GM18498 (cell line): ENCODE results near the gene KIF1A.

Source experiments
- ATAC-seq: cut with Tn5 transposase; IDR thresholded peaks from one replicate; pipeline ENCODE4 v1.9.1; 2021; ENCODE audit warnings: mild to moderate bottlenecking, moderate library complexity; ENCODE audit not compliant: unreplicated experiment

The KIF1A gene

DNA sequence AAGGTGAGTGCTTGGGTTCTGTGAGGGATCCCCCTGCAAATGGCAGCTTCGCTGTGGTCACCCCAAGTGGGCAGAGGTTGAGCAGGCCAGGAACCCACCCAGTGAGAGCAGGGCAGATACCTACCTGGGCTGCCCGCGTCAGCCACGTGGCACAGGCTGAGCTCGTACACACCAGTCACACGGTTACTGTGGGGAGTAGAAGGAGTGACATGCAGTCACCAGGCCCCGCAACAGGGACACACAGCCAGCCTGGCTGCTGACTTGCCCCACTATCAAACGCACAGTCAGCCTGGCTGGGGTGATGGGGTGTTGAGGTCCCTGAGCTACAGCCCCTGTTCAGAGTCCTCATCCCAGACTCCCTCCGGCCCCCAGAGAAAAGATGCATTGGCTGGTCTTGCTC lies 96.2 kb downstream of the KIF1A start:
- no peak for ATAC-seq

DNA sequence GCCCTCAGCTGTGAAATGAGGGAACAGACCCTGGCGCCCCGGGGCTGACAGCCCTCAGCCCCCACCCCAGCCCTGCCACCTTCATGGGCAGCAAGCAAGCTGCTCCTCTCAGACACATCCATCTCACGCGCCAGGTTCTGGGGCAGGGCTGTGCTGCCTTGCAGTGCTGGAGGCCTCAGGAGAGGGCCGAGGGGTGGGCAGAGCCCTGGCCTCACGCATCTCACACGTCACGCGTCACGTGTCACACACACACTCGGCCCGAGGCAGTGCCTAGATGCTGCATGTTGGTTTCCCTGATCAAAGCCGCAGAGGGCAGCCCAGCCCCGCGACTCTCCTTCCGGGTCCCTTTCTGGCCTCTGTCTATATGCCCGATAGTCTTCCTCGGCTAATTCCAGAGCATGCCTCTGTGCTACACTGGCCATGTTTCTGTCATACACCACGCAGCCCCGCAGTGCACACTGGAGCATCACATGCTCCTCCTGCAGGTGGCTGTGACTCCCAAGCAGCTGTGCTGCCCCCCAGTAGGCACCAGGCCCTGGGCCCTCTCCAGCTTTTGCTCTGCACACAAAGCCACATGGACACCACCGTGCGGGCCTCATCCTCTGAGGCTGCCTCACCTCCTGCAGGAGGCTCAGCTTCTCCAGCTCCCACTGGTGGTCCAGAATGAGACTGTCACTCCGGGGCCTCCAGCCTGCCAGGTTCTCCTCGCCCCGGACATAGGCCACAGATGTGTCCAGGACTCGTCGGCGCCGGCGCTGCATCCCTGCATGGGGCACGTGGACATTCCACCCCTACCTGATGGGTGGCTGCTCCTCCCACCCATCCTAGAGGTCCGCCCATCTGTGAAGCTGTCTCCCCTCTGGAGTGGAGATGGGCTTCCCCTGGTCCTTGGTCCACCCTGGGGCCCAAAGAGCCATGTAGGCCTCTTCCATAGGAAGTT lies 97.0 kb downstream of the KIF1A start:
- ATAC-seq = no peak

DNA sequence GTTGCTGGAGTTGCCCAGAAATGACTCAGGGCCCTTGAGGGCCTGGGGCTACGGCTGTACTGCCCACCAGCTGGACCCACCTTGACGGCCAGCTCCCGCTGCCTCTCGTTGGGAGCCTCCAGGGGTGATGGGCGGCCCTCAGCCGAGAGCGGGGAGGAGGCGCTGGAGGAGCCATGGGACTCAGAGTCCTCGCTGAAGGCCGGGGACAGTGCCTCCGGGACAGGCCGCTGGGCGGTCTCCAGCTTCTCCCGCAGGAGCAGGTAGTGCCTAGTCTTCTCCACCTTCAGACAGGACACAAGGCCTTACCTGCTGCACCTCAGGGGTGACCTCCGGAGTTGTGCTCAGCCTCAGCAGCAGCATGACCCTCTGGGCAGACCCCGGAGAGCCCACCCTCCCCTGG lies 97.6 kb downstream of the KIF1A start:
- ATAC-seq = no peak

- no peak for ATAC-seq
Observed at GRCh38 chr2:240721596-240722180, 98.3 kb downstream of the KIF1A start.

GRCh38 chr2:240720686-240721595 lies 99.1 kb downstream of the KIF1A start:
- no peak for ATAC-seq

- ATAC-seq = no peak
Observed at GRCh38 chr2:240719676-240720545, 100.1 kb downstream of the KIF1A start.

- ATAC-seq = no peak
Observed at GRCh38 chr2:240718896-240719490, 101.0 kb downstream of the KIF1A start.

DNA sequence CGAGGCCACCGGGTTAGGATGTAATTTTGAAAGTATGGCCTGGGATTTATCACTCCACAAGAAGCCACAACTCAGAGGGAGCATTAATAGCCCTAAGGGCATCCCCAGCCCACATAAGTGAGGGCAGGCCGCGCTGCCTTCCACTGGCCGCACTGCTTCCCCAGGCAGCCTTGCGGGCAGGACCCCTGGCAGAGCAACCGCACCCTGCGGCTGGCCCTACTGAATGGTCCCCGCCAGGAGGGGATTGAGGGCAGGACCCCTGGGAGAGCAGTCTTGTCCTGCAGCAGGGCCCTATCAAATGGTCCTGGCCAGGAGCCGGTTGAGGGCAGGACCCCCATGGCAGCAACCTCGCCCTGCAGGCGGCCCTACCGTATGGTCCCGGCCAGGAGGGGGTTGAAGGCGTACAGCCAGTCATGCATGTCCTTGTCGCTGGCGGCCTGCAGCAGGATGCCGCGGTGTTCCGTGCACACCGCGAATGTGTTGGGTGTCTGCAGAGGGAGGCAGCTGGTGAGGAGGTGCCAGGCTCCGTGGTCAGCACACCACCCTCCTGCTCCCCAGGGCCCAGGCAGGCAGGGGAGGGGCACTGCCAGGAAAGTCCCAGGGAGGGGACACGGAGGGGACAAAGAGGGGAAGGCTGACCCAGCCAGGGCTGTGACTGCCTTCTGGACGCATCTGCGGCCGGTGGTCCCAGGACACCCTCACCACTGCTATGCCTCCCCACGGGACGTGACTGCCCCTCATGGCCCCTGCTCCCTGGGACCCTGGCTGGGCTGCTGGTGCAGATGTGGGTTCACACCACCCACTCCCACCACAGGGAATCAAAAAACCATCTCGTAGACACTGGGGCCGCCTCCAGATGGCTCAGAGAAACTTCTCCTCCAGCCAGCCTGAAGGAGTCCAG lies 102.1 kb downstream of the KIF1A start:
- ATAC-seq = no peak

DNA sequence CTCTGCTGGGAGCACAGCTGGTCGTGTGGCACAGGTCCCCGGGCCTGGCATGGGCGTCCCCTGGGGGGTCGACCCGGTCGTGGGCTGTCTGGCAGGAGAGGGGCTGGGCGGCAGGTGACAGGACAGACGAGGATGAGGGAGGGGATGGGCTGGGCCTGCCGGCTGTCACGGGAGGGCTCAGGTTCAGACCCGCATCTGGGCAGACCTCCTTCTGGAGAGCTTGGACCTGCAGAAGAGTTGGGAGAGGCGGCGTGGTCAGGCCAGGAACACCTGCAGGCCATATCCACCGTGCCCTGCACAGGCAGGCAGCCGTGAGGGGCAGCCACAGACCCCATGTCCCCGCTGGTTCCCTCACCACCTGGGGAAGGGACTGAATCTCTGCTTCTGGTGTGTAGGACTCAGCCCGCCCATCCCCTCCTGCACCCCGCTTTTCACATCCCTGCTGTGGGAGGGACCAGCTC lies 102.8 kb downstream of the KIF1A start:
- no peak for ATAC-seq

GRCh38 chr2:240716130-240716798 lies 103.8 kb downstream of the KIF1A start:
- no peak for ATAC-seq

DNA sequence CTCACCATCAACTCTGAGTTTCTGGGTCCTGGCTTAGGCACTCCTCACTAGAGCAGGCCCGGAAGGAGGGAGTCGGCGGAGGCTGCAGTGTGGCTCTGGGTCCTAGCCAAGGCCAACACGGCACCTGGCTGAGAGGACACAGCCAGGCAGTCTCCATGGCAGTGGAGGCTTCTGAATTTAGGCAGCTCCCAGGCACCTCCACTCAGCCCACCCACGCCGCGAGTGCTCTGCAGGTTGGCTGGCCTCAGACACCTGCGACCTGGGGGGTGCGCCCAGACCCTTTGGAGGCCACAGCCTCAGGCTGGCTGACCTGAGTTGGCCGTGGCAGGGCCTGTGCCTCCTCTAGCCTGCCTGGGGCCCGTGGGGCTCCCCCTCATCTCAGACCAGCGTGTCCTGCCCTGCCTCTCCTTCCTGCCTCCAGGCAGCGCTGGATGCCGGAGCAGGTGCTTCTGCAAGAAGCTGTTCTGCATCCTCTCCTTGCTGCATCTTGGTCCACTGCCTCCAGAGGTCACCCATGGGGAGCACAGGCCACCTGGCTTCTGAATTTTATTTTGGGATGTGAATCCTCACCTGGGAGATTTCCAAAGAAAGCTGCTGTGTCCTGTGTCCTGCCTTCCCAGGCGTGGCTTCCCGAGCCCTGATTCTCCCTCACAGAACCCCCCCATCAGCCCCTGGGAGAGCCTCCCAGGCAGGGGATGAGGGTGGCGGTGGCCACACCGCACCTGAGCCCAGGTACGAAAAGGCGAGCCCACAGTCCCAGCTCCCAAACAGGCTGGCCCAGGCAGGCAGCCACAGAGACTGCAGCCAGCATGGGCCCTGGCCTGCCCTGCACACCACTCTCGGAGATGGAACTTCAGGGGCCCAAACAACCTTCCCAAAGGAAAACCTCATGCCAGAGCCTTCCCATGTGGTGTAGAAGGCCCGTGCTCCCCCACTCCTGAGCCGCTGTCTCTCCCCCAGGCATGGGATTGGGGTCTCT lies 105.0 kb downstream of the KIF1A start:
- ATAC-seq = no peak

DNA sequence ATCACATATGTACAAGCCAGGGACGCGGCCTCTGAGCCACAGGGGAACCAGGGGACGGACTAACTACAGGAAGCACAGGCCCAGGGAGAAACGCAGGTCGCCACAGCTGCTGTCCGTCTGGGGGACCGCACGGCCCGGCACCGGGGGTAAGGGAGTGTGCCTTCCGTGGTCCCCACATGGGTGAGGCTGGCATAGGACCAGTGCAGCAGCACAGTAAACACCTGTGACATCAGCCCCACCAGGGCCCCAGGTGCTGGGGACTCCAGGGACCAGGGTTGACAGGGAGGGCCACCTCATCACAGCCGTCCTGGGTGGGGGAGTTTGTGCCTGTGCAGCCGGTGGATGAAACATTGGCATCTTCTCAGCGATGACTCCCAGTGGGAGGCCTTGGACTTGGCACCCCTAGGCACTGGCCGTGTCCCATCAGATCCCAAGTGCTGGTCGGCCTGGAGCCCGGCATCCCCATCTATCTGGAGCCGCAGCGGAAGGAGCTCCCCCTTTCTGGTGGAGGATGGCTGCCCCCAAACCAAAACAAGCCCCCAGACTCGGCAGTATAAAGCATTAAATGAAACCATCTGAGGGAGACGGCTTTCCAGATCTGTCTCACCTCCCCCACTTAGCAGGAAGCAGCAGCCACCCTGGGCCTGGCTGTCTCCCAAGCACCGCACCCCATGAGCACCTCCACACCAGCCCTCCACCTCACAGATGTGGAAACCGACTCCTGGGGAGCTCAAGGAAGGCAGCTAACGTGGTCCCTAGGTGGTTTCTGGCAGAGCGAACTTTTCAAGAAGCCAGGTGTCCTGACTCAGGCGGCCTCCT lies 105.9 kb downstream of the KIF1A start:
- no peak for ATAC-seq

DNA sequence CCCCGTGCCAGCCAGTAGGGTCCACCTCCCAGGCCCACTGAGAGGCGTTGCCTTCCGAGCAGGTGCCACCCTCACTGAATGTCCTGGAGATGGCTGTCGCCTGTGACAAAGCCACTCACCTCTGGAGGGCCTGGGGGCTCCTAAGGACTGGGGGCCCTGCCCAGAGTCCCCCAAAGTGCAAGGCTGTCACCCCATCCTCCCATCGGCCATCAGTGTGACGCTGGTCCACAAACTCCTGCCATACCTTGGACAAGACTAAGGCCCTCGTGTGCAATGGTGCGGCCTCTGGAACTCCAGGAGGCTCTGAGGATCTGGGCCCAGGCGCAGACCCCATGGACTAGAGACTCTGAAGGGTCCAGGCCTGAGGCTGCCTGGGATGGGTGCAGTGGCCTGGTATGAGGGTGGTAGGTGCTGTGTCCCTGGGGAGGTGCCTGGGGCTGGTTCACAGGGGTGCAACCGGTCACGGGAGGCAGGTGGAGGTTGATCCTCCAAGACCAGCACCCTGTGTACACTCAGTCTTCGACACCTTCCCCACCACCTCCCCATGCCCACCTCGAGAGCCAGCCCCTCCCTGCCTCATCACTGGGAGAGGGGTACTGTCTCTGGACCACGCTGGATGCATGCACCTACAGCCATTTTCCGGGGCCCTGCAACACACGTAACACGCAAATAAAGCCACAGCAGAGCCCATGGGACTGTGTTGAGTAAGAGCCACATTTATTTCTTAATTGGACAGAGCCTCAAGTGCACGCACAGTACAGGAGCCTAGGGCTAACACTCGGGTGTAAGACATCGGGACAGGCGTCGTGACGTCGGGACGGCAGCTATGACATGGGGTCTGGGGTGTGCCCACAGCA lies 106.7 kb downstream of the KIF1A start:
- ATAC-seq = no peak

GRCh38 chr2:240712121-240712520 lies 107.9 kb downstream of the KIF1A start:
- ATAC-seq = no peak

DNA sequence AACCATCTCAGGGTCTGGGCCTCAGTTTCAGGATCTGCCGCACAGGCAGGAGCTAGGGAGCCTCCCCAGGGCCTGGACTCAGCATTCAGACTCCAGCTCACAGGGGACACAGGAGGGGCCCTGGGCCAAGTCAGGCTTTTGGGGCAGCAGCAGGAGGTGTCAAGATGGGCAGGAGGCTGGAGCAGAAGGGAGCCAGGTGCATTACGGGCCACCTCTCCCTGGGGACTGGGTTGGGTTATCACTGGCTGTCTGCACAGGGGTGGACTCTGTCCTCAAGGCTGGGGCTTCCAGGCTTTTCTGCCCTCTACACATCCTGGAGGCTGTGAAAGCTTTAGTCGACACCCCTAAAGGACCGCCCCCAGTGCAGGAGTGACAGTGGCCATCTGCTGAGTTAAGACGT lies 108.3 kb downstream of the KIF1A start:
- no peak for ATAC-seq
